GM18951 (cell line): ENCODE results near the gene F10.

Experiments
- POLR2A ChIP-seq: IDR thresholded peaks from 4 replicates; pipeline ENCODE4 v1.6.1; 2011; ENCODE audit warnings: mild to moderate bottlenecking; ENCODE audit not compliant: insufficient read length, insufficient read depth; ENCODE audit errors: extremely low read depth
- in situ Hi-C: fragments of 300-500 bp; cut with MboI; formaldehyde crosslinking; loops from one replicate; pipeline ENCODE4 v1.12.0; 2022; ENCODE audit warnings: low sequenced_read_pairs, mixed read lengths, inconsistent platforms; ENCODE audit not compliant: unreplicated experiment

Gene F10

GRCh38 chr13:113082198-113083021 is 40.2 kb upstream of the F10 start:
- in situ Hi-C loops = no loop called here
- no peak for TF ChIP-seq POLR2A

DNA sequence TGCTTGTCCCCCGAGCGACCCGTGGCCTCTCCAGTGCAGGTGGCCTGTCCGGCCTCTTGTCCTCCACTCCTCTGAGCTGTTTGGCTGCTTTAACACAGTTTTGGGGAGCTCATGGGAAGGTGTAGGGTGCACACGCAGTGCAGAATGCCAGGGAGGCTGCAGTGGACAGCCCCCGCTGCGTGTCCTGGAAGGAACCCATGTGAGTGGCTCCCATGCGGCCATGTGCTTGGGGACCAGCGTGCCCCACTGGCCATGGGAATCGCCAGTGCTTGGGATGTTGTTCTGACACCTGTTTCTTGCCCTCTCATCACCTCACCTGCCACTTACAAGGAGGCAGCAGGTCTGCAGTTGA is 39.6 kb upstream of the F10 start:
- TF ChIP-seq POLR2A = no peak
- in situ Hi-C loops = no loop called here

DNA sequence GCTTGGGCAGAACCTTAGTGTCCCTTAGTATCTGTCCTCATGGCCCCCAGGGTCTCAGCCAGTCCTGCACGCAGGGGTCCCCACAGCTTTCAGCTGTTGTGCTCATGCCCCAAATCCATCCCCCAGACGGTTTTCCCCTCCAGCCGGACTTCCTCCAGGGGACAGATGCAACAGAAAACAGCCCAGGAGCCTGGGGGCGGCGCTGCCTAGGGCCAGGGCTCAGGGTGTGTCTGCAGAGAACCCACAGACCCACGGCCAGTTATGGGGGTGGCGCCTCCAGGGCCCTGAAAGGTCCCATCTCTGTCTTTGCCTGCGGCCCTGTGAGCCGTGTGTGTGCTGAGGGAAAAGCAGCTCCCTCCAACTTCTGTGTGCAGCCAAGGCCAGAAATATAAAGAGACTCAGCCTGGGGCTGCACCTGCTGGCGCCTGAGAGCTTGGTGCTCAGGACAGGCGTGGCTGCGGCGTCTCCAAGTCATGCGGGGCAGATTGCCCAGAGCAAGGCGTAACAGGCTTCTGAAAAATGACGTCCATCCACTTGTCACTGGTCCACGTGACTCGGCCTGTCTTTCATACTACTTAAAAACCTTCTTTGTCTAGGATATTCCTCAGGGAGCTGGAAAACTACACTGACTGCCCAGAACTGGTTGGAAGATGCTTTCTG is 39.1 kb upstream of the F10 start:
- no peak for TF ChIP-seq POLR2A
- in situ Hi-C loops = no loop called here

GRCh38 chr13:113084094-113084942 is 38.3 kb upstream of the F10 start:
- TF ChIP-seq POLR2A = no peak
- in situ Hi-C loops = no loop called here

GRCh38 chr13:113084943-113085540 is 37.6 kb upstream of the F10 start:
- in situ Hi-C loops = no loop called here
- TF ChIP-seq POLR2A = no peak

- TF ChIP-seq POLR2A = no peak
- in situ Hi-C loops = no loop called here
Measured at GRCh38 chr13:113086031-113086750, 36.4 kb upstream of the F10 start.

DNA sequence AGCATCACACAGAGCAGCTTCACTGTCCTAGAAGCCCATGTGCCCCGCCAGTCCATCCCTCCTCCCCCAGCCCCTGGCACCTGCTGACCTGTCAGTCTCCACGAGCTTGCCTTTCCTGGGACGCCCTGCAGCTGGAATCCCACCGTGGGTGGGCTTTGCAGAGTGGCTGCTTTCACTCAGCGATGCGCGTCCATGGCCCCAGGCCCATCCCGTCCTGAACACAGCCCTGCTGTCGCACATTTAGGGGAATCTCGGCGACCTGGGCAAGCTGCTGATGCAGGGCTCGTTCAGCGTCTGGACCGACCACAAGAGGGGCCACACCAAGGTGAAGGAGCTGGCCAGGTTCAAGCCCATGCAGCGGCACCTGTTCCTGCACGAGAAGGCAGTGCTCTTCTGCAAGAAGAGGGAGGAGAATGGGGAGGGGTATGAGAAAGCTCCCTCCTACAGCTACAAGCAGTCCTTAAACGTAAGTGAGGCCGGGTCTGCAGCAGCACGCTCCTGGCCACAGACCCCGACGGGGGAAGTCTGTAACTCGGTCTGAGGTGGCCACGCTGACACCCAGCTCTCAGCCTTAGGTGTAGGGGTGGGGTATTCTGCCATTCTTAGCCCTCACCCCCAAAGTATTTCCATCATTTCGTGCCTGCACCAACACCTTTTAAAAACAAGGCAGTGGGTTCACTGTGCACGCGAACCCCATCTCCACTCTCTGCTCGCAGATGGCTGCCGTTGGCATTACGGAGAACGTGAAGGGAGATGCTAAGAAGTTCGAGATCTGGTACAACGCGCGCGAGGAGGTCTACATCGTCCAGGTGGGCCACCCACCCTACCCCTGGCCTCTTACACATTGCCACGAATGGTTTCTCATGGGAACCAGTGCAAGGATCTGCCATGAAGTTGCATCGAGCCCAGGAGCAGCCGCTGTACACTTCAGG is 35.3 kb upstream of the F10 start:
- in situ Hi-C loops = no loop called here
- no peak for TF ChIP-seq POLR2A

GRCh38 chr13:113087923-113088690 is 34.5 kb upstream of the F10 start:
- no peak for TF ChIP-seq POLR2A
- in situ Hi-C loops = no loop called here

DNA sequence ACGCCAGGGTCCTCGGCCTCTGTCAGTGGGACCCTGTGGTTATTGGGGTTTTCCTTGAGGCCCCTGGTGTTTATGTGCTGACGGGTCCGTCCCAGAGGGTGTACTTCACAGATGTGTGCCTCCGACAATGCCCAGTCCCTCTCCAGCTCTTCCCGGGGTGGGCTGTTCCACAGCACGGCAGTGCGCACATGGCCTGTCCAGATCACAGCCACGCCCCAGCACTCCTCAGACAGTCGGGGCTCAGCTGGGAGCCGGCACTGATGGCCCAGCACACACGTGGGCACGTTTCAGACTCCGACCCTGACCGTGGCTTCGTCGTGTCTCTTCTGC is 33.9 kb upstream of the F10 start:
- in situ Hi-C loops = no loop called here
- no peak for TF ChIP-seq POLR2A

DNA sequence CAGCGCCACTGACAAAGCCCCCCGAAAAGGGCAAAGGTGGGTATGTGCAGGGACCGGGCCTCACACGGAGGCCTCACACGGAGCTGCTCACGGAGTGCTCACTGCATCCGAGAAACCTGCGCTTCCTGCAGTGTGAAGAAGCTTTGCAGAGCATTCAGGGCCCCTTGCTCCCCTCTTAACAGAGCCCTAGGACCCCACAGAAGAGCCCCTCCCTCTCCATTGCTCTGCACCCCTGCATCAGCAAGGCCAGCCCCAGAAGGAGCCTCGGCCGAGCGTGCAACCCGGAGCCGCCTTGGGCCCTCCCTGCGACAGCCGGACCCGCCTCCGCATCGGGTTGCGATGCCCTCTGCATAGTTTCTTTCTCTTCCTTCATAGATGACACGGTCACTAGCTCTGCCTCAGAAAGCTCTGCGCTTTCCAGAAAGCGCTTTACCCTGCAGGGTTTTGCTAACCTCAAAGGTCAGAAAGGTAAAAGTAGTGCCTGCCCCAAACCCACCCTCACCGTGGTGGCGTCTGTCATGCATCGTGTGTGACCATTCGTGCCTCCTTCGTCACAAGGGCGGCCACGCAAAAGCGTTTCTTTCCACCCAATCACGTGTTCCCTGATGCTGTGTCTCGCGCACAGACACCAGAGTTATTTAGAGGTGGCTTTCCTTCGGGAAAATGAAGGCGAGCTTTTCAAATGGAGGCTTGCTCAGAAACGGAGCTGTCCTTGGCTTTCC is 32.7 kb upstream of the F10 start:
- in situ Hi-C loops = no loop called here
- TF ChIP-seq POLR2A = no peak

DNA sequence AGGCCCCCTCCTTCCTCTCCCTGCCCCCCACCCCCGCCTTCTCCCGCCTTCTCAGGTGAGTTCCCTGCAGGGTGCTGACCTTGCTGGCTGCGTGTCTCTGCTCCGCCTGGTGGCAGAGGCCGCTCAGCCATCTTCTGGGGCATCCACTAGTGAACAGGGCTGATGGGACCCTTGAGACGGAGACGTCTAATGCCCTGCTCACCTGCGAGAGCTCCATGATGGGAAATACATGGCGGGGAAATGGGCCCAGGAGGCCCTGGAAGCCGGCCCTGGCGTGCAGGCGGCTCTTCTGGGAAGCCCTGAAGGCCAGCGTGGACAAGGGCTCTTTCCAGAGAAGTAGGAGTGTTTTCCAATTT is 32.2 kb upstream of the F10 start:
- no peak for TF ChIP-seq POLR2A
- in situ Hi-C loops = no loop called here
